GM21737 (cell line): Measurements from ENCODE around the gene PHF1.

Experiments
- ATAC-seq: cut with Tn5 transposase; IDR thresholded peaks from one replicate; pipeline ENCODE4 v1.9.1; 2021; ENCODE audit warnings: mild to moderate bottlenecking, moderate library complexity; ENCODE audit not compliant: unreplicated experiment

The PHF1 gene

DNA sequence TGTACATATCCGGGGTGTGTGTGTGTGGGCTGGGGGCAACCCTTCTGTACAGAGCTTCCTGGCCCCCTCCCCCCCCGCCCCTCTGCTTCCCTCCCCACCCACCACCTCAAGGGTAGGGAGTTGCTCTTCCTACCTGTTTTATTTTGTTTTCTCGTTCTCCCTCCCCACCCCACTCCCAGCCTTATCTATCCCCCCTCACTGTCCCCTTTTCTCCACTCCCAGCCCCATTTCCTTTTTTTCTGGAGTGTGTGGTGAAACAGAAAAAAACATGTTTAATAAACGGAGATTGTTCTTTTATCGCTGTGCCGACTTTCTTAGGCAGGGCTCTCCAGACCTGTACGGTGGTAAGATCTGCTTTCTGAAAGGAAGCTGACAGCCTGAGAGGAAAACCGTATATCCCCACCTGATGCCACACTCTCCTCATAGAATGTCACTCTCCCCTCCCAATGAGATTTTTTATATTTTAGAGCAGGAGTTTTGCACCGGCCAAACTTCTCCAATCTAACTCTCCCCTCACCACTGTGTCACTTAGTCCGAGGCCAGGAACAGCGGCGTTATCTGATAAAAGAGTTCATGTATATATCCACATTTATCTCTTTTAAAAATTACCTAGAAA is 42.7 kb downstream of the PHF1 start:
- ATAC-seq = no peak

DNA sequence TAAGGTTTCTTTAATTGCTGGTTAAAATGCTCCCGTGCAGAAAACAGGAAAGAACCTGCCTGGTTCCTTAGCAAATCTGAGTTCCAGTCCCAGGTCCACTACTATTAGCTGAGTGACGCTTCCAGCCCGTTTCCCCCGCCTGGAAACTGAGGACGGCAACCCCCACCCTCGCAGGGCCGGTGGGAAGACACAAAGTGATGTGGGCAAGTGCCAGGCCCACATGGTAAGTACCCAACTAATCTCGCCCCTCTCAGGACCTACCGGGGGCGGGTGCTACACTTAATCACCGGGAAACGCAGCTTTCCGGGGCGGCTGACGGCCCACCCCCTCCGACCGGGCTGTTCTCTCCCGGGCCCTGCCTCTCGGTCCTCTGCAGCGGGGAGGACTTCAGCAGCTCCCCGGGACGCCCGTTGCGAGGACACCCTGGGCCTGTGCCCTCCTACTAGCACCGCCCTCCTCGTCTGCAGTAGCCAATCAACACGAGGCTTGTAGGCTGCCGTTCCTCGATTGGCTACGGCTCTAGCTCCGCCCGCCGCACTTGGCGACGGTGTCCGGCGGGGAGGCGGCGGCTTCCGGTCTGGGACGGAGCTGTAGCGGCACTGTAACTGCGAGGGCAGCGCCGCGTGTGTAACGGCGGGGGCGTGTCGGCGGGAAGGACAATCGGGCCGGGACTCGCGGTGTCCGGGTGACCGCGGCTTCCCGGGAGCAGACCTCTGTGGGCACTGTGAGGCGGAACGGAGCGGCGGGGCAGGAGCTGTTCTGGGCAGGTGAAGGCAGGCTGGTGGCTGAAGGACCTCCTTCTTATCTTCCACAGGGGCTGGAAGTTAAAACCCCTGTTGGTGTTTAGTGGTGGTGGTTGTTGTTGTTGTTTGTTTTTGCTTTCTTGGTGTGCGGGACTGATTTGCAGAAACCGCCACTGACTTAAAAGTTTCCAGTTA is 43.5 kb downstream of the PHF1 start, which contains the start of gene ZBTB9:
Gene ZBTB9 (plus strand): TSS at position 568 of the 938 bp plus-strand sequence. CDS start 525 bp downstream, outside the sequence.
- ATAC-seq = peak; percentile 98

DNA sequence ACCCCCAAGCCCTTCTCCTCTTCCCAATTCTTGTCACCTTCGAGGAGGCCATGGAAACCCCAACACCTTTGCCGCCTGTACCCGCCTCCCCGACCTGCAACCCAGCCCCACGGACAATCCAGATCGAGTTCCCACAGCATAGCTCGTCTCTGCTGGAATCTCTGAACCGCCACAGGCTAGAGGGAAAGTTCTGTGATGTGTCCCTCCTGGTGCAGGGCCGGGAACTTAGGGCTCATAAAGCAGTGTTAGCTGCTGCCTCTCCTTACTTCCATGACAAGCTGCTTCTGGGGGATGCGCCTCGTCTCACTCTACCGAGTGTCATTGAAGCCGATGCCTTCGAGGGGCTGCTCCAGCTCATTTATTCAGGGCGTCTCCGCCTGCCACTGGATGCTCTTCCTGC is 44.2 kb downstream of the PHF1 start:
- ATAC-seq = no peak

DNA sequence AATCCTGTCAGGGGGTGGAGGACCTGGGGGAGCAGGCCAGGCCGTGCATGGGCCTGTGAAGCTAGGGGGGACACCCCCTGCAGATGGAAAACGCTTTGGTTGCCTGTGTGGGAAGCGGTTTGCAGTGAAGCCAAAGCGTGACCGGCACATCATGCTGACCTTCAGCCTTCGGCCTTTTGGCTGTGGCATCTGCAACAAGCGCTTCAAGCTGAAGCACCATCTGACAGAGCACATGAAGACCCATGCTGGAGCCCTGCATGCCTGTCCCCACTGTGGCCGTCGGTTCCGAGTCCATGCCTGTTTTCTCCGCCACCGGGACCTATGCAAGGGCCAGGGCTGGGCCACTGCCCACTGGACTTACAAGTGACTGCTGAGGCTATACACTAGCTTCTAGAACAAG is 45.3 kb downstream of the PHF1 start:
- ATAC-seq = no peak

DNA sequence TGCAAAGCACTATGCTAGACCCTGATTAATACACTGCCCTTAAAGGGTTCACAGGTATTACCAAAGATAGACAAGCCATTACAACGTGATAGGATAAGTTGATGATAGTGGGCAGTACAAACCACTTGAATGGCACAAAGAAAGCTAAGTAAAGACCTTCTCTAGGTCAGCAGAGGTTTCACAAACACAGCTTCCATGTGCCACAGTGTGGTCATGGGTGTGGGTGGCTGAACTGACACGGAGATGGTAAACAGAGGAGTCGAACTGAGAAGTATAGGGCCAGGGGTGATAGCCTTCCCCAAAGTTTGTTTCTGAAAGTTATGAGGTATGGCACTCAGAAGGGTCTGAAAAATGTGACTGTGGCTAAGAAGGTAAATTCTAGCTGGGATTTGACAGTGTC is 47.9 kb downstream of the PHF1 start:
- ATAC-seq = no peak

DNA sequence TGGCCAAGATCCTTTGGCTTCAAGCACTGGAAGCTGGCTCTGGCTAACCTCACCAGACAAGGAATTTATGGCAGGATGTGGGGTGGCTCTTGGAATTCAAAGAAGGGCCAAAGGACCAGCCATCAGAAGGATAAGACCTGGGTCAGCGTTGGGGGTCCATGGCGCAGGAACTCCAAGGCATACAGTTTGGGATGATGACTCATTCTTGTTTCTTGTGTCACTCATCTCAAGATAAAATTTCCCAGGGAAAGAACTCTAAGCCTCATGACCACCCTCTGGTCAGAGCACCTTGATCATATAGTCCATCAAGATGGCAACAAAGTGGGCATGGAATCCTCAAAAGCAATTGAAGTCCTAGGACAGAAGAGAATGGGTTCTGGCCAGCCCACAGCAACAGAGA is 48.4 kb downstream of the PHF1 start:
- ATAC-seq = no peak
